ENCODE data around the gene KTN1. TPM values are rescaled to one million over a fixed set of nuclear protein-coding genes. Genes with fewer than 3 reads are reported as not detected.

KTN1 gene
- total and polyA plus RNA-seq, 2 experiments from 2014 or later: 124 to 607 TPM

- Mint-ChIP-seq H3K9me3 (no peaks in the 10 kb centered on the region), H3K27me3 (ENCODE audit: insufficient read depth, low read depth, poor library complexity) (no peaks in the 10 kb centered on the region), H3K27ac (no peak overlapping the region), H3K4me3 (no peak overlapping the region), H3K4me1 (no peaks in the 10 kb centered on the region), H3K36me3 (ENCODE audit: low read depth) (no peaks in the 10 kb centered on the region)
- peaks cover 12% of the 10 kb centered on the region; the same call in 1 of the 2 replicates for H3K9me2 ChIP-seq (ENCODE audit: insufficient read depth)
- no peaks in the 10 kb centered on the region for H3K79me2 ChIP-seq (replicated peaks; ENCODE audit: insufficient read depth)
- H3K4me2 ChIP-seq: no peak overlapping the region
- TF ChIP-seq POLR2AphosphoS5 (IDR thresholded peaks at IDR 0.05; ENCODE audit: low read depth) (no peak), CTCF (conservative IDR thresholded peaks at IDR 0.05; ENCODE audit: low read depth in 2 of 2) (no peak), REST (IDR thresholded peaks at IDR 0.05; ENCODE audit: unreplicated experiment) (no peak), CREB1 (CRISPR knock-in tag; IDR thresholded peaks at IDR 0.05; ENCODE audit: low read depth) (no peak), ZNF114 (CRISPR knock-in tag; IDR thresholded peaks at IDR 0.05) (no peak), EZH2phosphoT487 (IDR thresholded peaks at IDR 0.05; ENCODE audit: unreplicated experiment) (no peak), JUNB (IDR thresholded peaks at IDR 0.05; ENCODE audit: unreplicated experiment) (no peak), STAT1 (IDR thresholded peaks at IDR 0.05; ENCODE audit: unreplicated experiment) (no peak), EZH2 (IDR thresholded peaks at IDR 0.05; ENCODE audit: low read depth, unreplicated experiment) (no peak), ZNF331 (CRISPR knock-in tag; IDR thresholded peaks at IDR 0.05; ENCODE audit: low read depth) (no peak), NANOG (IDR thresholded peaks at IDR 0.05; ENCODE audit: borderline replicate concordance) (no peak)
- TF ChIP-seq, protein P1, sequence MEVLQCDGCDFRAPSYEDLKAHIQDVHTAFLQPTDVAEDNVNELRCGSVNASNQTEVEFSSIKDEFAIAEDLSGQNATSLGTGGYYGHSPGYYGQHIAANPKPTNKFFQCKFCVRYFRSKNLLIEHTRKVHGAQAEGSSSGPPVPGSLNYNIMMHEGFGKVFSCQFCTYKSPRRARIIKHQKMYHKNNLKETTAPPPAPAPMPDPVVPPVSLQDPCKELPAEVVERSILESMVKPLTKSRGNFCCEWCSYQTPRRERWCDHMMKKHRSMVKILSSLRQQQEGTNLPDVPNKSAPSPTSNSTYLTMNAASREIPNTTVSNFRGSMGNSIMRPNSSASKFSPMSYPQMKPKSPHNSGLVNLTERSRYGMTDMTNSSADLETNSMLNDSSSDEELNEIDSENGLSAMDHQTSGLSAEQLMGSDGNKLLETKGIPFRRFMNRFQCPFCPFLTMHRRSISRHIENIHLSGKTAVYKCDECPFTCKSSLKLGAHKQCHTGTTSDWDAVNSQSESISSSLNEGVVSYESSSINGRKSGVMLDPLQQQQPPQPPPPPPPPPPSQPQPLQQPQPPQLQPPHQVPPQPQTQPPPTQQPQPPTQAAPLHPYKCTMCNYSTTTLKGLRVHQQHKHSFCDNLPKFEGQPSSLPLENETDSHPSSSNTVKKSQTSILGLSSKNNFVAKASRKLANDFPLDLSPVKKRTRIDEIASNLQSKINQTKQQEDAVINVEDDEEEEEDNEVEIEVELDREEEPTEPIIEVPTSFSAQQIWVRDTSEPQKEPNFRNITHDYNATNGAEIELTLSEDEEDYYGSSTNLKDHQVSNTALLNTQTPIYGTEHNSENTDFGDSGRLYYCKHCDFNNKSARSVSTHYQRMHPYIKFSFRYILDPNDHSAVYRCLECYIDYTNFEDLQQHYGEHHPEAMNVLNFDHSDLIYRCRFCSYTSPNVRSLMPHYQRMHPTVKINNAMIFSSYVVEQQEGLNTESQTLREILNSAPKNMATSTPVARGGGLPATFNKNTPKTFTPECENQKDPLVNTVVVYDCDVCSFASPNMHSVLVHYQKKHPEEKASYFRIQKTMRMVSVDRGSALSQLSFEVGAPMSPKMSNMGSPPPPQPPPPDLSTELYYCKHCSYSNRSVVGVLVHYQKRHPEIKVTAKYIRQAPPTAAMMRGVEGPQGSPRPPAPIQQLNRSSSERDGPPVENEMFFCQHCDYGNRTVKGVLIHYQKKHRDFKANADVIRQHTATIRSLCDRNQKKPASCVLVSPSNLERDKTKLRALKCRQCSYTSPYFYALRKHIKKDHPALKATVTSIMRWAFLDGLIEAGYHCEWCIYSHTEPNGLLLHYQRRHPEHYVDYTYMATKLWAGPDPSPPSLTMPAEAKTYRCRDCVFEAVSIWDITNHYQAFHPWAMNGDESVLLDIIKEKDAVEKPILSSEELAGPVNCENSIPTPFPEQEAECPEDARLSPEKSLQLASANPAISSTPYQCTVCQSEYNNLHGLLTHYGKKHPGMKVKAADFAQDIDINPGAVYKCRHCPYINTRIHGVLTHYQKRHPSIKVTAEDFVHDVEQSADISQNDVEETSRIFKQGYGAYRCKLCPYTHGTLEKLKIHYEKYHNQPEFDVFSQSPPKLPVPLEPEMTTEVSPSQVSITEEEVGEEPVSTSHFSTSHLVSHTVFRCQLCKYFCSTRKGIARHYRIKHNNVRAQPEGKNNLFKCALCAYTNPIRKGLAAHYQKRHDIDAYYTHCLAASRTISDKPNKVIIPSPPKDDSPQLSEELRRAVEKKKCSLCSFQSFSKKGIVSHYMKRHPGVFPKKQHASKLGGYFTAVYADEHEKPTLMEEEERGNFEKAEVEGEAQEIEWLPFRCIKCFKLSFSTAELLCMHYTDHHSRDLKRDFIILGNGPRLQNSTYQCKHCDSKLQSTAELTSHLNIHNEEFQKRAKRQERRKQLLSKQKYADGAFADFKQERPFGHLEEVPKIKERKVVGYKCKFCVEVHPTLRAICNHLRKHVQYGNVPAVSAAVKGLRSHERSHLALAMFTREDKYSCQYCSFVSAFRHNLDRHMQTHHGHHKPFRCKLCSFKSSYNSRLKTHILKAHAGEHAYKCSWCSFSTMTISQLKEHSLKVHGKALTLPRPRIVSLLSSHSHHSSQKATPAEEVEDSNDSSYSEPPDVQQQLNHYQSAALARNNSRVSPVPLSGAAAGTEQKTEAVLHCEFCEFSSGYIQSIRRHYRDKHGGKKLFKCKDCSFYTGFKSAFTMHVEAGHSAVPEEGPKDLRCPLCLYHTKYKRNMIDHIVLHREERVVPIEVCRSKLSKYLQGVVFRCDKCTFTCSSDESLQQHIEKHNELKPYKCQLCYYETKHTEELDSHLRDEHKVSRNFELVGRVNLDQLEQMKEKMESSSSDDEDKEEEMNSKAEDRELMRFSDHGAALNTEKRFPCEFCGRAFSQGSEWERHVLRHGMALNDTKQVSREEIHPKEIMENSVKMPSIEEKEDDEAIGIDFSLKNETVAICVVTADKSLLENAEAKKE (CRISPR knock-in tag; IDR thresholded peaks at IDR 0.05): no peak
- TF ChIP-seq, protein P2, sequence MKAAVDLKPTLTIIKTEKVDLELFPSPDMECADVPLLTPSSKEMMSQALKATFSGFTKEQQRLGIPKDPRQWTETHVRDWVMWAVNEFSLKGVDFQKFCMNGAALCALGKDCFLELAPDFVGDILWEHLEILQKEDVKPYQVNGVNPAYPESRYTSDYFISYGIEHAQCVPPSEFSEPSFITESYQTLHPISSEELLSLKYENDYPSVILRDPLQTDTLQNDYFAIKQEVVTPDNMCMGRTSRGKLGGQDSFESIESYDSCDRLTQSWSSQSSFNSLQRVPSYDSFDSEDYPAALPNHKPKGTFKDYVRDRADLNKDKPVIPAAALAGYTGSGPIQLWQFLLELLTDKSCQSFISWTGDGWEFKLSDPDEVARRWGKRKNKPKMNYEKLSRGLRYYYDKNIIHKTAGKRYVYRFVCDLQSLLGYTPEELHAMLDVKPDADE (IDR thresholded peaks at IDR 0.05): no peak
- H2AFZ ChIP-seq: no peak overlapping the region
- DNase-seq (ENCODE audit: low spot score): no peak
- no peaks in the 10 kb centered on the region for H3K4me1 ChIP-seq (ENCODE audit: insufficient read depth)
- no peaks in the 10 kb centered on the region for H3K27me3 ChIP-seq (ENCODE audit: insufficient read depth)
- H3K27ac ChIP-seq (ENCODE audit: low read depth): no peak overlapping the region
- H3F3A ChIP-seq (replicated peaks; ENCODE audit: low read depth): no peaks in the 10 kb centered on the region
- H3K4me3 ChIP-seq: no peak overlapping the region
- no peaks in the 10 kb centered on the region for H3K36me3 ChIP-seq (ENCODE audit: insufficient read depth)
- no peaks in the 10 kb centered on the region for H4K20me1 ChIP-seq (replicated peaks; ENCODE audit: insufficient read depth)
- no peak for ATAC-seq
Measured at GRCh38 chr14:55731311-55731872, 151.4 kb downstream of the KTN1 start.
